GM21515 (cell line): ENCODE data around the gene CEP104.

Experiments
- ATAC-seq: cut with Tn5 transposase; IDR thresholded peaks from one replicate; pipeline ENCODE4 v1.9.1; 2021; ENCODE audit not compliant: unreplicated experiment

CEP104 gene

GRCh38 chr1:3869751-3870301 lies 12.8 kb upstream of the CEP104 start:
- no peak for ATAC-seq

GRCh38 chr1:3868464-3869006 lies 11.5 kb upstream of the CEP104 start:
- no peak for ATAC-seq

GRCh38 chr1:3865606-3866160 lies 8.7 kb upstream of the CEP104 start:
- no peak for ATAC-seq

- ATAC-seq, result no peak
These were observed 7.9 kb upstream of the CEP104 start for GRCh38 chr1:3864884-3865283.

GRCh38 chr1:3863231-3863935 lies 6.4 kb upstream of the CEP104 start:
- ATAC-seq, result no peak

- no peak for ATAC-seq
These were observed 1.4 kb upstream of the CEP104 start for GRCh38 chr1:3858231-3858981.

GRCh38 chr1:3857791-3858129 lies 749 bp upstream of the CEP104 start:
- no peak for ATAC-seq

GRCh38 chr1:3852711-3853485 lies 4.1 kb downstream of the CEP104 start:
- no peak for ATAC-seq

GRCh38 chr1:3852091-3852490 lies 4.9 kb downstream of the CEP104 start:
- no peak for ATAC-seq

- ATAC-seq, result no peak
These were observed 5.7 kb downstream of the CEP104 start for GRCh38 chr1:3851292-3851691.

- ATAC-seq, result no peak
These were observed 6.2 kb downstream of the CEP104 start for GRCh38 chr1:3850857-3851256.

GRCh38 chr1:3847081-3847480 lies 9.9 kb downstream of the CEP104 start:
- ATAC-seq, result no peak

- ATAC-seq, result no peak
These were observed 10.5 kb downstream of the CEP104 start for GRCh38 chr1:3846541-3846940.

GRCh38 chr1:3842912-3843311 lies 14.1 kb downstream of the CEP104 start:
- ATAC-seq, result no peak

GRCh38 chr1:3841491-3841890 lies 15.5 kb downstream of the CEP104 start:
- ATAC-seq, result no peak

- ATAC-seq, result no peak
These were observed 18.2 kb downstream of the CEP104 start for GRCh38 chr1:3838788-3839187.

- ATAC-seq, result no peak
These were observed 19.3 kb downstream of the CEP104 start for GRCh38 chr1:3837685-3838084.

GRCh38 chr1:3837200-3837599 lies 19.8 kb downstream of the CEP104 start:
- ATAC-seq, result no peak

GRCh38 chr1:3836421-3836820 lies 20.6 kb downstream of the CEP104 start:
- ATAC-seq, result no peak

- ATAC-seq, result no peak
These were observed 22.3 kb downstream of the CEP104 start for GRCh38 chr1:3834701-3835100.

GRCh38 chr1:3831689-3832088 lies 25.3 kb downstream of the CEP104 start:
- ATAC-seq, result no peak
